HG03064 (cell line): Measurements from ENCODE around the gene IL17RD.

Experiments used
- ATAC-seq: cut with Tn5 transposase; IDR thresholded peaks from one replicate; pipeline ENCODE4 v1.9.1; 2021; ENCODE audit warnings: low read depth; ENCODE audit not compliant: unreplicated experiment

IL17RD gene

GRCh38 chr3:57160076-57160764 is 4.9 kb downstream of the IL17RD start:
- ATAC-seq = no peak

DNA sequence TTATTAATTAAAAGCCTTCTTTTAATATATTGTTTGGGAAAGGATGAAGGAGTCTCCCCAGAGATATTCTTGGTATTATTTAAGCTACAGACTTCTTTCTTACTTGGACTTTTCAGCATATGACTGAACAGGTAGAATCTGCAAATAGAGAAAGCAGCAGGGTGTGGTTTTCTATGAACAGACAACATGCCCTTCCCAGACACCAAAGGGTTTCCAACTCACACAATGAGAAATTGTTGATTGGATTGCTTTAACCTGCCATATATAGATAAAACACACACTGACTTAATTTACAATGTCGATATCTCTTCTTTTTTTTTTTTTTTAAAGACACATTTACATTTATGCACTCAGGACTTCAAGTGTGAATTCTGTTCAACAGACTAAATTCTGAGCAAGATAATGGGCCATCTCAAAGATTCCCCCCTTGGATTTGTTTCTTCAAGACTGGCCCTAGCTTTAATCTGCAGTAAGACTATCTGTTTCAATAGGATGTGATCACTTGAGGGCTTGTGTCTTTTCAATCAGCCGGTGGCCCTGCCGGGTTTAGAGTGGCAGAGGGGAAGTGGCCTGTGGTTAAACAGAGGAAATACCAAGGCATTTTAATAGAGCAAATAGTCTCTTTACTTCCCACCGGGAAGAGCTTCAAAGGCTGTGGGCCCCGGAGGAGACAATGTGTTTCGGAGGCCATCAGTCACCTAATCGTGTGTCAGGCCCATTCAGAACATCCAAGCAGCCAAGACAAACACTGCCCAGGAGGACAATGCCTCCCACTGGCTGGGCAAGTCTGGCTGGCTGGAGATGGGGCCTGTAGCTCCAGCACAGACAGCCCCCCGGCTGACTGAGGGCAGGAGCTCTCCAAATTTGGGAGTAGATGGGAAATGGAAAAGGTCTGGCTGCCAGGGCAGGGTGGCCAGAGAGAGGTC is 6.1 kb downstream of the IL17RD start:
- no peak for ATAC-seq

GRCh38 chr3:57158325-57158724 is 6.8 kb downstream of the IL17RD start:
- ATAC-seq = no peak

GRCh38 chr3:57157545-57157944 is 7.6 kb downstream of the IL17RD start:
- no peak for ATAC-seq

DNA sequence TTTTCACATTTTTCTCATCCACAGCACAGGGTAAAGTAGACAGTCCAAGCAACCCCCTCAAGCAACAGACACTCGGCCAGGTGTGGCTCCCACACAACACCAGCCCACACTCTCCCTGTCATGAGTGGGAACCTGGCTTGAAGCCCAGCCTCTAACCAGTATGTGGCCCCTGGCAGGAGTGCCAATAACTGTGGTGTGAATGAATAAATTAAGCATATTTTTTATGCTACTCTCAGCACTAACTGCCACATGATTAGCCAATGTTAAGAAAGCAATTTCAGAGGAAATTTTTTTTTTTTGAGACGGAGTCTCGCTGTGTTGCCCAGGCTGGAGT is 9.9 kb downstream of the IL17RD start:
- no peak for ATAC-seq

- ATAC-seq = no peak
Measured at GRCh38 chr3:57154470-57155309, 10.5 kb downstream of the IL17RD start.

DNA sequence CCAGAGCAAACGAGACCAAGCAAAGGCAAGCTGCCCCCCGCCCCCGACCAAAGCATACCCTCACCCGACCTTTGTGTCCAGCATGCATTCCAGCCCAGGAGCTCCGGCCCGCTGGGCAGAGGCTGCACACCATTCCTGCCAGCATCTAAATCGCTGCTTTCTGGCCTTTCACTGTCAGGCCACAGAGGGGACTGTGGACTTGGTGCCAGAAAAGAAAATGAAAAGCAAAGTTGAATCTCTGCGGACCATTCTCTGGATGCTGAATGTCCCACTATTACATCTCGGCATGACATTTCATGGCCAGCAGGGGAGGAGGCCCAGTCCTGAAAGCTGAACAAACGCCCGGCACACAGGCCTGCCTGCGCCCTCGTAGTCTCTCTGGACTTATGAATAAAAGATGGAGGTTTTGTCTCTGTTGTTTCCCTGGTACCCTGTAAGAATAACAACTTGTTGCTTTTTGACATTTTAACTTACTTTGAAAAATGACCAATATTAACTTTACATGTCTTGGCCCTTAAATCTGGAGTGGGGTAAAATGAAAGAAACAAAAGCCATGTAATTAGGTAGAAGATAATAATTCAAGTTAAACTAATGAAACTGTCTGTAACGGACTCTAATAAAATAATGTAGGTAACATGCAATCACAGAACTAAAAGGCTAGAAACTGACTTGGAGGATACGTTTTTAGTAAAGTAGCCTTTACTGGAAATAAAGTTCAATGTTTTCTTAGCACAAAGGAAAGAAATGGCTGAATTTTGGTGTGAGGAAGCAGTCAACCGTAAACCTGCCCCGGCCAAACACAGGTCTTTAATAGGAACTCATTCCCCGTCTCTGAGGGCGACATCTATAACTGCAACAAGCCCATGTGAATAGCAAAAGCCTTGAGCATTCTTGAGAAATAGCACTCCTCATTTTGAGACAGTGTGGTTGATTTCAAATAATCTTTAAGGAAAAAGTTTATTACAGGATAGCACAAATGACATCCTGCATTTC is 12.7 kb downstream of the IL17RD start:
- ATAC-seq = no peak

GRCh38 chr3:57151749-57152148 is 13.4 kb downstream of the IL17RD start:
- no peak for ATAC-seq

DNA sequence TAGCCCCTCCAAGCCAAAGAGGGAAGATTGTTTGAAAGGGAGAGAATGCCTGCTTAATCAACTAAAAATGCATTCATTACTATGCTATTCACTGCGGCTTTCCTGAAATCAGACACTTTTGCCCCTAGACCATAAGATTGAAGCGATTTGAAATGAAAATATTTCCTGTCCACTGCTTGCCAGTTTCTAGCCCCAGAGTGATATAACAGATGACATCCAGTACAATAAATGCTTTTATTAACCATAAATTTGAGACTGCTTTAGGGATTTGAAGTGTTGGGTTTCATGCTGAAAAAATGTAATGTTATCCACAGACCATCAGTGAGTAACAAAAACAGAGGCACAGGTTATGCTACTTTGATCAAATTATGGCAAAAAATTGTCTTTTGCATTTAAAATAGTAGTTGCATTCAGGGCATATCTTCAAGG is 14.1 kb downstream of the IL17RD start:
- ATAC-seq = no peak

DNA sequence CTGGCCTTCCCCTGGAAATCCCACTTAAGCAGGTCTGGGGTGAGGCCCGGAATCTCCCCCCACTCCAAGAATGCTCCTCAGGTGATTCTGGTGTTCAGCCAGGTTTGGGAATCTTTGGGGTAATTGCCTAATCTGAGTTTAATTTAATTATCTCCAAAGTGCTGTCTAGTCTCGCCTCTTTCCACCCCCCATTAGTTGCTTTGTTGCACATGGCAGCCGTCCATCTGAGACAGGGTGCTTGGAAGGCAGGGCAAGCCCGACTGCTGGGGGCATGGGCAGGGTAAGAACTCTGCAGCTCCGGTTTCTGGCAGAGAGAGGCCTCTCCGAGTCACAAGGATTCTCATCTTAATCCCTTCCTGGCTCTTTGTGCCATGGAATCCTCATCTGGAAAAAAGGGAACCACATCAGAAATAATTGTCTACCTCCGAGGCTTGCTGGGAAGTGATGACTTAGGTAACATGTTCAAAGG is 15.0 kb downstream of the IL17RD start:
- no peak for ATAC-seq

- no peak for ATAC-seq
Measured at GRCh38 chr3:57147071-57147470, 18.1 kb downstream of the IL17RD start.

DNA sequence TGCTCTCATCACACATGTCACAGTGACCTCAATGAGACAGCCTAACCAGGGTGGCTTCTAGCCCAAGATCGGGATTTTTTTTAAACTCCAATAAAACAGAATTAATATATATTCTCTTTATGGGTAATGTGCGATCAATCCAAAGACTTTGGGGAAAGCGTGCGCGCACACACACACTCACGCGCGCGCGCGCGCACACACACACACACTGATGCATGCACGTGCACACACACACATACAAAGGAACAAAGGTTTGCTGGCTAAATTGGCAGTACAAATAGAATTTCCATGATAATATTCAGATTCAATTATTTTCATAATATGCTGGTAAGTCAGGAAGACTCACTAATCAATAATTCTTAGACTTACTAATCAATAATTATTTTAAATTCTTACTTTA is 19.3 kb downstream of the IL17RD start:
- no peak for ATAC-seq

DNA sequence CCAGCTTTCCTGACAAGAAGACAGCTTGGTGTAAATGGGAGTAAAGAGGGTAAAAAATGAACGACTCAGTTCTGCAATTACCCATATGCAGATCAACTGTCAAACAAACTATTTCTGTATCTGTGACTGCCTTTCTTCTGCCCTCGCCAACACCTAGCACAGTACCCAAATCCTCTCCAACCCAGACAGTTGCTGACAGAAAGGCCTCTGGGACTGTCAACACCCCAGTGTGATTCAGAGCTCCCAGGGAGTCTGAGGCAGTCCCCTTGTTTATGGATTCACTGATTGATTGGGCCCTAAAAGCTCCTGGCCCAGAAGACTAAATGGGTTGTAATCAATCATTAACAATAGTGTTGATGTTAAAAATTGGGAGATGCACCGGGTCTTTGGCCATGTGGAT is 20.2 kb downstream of the IL17RD start:
- no peak for ATAC-seq

- ATAC-seq = no peak
Measured at GRCh38 chr3:57143886-57144459, 21.2 kb downstream of the IL17RD start.

- no peak for ATAC-seq
Measured at GRCh38 chr3:57142411-57142723, 22.8 kb downstream of the IL17RD start.

DNA sequence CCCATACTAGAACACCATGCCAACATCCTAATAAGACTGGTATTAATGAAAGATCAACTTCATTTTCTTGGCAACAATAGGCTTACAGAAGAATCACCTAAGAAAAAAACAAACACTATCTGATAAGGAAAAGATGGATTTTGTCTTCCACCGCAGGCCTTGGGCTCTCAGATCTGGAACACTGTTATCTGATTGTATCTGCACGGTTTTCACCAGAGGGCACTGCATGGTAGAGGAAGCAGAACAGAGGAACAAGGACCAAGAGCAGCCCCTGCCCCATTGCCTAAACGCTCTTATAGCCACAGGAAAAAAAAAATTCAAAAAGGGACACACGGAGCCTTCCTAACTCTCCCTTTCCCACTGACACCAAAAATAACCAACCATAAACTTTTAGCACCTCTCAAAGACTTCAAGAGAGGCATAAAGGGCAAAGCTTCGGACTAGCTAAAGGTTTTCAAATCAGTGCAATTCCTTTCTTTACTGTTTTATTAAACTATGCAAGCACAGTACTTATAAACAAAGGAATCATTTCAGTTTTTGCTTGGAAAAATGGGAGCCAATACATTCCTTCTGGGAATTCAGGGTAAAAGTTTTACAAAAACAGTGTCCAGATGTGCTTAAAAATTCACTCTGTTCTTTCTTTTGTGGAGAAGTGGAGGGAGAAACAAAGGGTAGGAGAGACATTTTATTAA is 23.3 kb downstream of the IL17RD start:
- no peak for ATAC-seq

DNA sequence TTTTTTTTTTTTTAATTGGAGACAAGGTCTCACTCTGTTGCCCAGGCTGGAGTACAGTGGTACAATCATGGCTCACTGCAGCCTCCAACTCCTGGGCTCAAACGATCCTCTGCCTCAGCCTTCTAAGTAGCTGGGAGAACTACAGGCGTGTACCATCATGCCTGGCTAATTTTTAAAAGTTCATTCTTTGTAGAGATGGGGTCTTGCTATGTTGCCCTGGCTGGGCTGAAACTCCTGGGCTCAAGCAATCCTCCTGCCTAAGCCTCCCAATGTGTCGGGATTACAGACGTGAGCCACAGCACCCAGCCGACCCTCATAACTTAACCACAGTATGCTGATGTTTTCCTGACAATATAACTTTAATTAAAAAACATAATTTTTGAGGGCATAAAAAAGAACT is 24.3 kb downstream of the IL17RD start:
- ATAC-seq = no peak

DNA sequence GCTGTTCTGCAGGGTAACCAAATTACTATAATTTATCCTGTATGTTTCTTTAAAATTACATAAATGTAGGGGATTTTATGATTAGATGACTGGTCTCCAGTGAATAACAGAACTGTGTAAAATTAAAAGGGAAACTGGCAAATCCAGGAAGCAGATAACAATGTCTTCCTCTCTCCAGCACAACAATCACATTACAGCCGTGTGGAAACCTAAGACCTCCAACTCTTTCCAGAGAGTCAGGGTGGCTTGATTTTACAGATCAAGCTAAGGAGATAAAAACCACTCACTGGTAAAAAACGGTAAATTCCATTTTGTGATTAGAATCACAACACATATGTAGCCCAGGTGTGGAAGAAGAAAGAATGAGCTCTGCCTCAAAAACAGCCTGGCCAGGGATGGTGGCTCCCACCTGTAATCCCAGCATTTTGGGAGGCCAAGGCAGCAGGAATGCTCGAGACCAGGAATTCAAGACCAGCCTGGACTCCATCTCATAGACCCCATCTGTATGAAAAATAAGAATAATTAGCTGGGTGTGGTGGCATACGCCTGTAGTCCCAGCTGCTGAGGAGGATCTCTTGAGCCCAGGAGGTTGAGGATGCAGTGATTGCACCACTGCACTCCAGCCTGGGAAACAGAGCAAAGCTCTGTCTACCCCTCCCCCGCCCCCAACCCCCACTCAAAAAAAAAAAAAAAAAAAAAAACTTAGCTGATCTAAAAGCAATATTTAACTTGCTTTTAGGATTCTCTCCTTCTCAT is 29.0 kb downstream of the IL17RD start:
- ATAC-seq = no peak
